PC-3 (cell line): ENCODE measurements around the gene C11orf21.

Experiments
- CTCF ChIP-seq: fragments of 300-600 bp; sonication (generic); conservative IDR thresholded peaks from 2 replicates; pipeline ENCODE4 v1.5.1; 2017; ENCODE audit warnings: antibody characterized with exemption, low read depth, mild to moderate bottlenecking, low read length
- EZH2 ChIP-seq: fragments of 300-600 bp; sonication (generic); IDR thresholded peaks from one replicate; pipeline ENCODE4 v1.6.1; 2017; ENCODE audit warnings: antibody characterized with exemption, mild to moderate bottlenecking, low read length; ENCODE audit not compliant: unreplicated experiment
- EZH2phosphoT487 ChIP-seq: fragments of 300-600 bp; sonication (generic); IDR thresholded peaks from 2 replicates; pipeline ENCODE4 v1.6.1; 2018; ENCODE audit warnings: mild to moderate bottlenecking, antibody characterized with exemption, low read length, borderline replicate concordance

DNA sequence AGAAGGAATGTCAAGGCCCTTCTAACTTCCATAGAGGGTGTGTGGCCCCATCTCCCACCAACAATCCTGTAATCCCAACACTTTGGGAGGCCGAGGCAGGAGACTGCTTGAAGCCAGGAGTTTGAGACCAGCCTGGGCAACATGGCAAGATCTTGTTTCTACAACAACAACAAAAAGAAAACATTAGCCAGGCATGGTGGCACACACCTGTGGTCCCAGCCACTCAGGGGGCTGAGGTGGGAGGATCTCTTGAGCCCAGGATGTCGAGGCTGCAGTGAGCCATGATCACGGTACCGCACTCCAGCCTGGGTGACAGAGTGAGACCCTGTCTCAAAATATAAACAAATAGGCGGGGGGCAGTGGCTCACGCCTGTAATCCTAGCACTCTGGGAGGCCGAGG, 17.0 kb upstream of the C11orf21 start:
- TF ChIP-seq CTCF (no peak), EZH2 (no peak), EZH2phosphoT487 (no peak)
